Stomach (tissue), 4 donors: Measurements from ENCODE around the gene TP63.

Experiments
- EP300 ChIP-seq: sonication (generic); formaldehyde crosslinking; IDR thresholded peaks from one replicate; pipeline ENCODE4 v1.6.1; 2017; ENCODE audit warnings: antibody characterized with exemption
- POLR2A ChIP-seq, 4 donors: fragments of 450-650 bp; IDR thresholded peaks; one replicate each; pipeline ENCODE4 v1.6.1; 2016; ENCODE audit warnings: antibody characterized with exemption in 4 of 4, control low read depth in 2 of 4, mild to moderate bottlenecking in 1 of 4, moderate library complexity in 1 of 4
- POLR2AphosphoS5 ChIP-seq, 3 donors: sonication (generic); formaldehyde crosslinking; IDR thresholded peaks; one replicate each; pipeline ENCODE4 v1.6.1; 2016; ENCODE audit warnings: antibody characterized with exemption in 3 of 3
- TF ChIP-seq, protein P1 (sequence below), 7 experiments: fragments of 450-650 bp in 4 of 7; fragments of 200-600 bp in 3 of 7; sonication (generic) in 3 of 7; IDR thresholded peaks; one replicate each; pipeline ENCODE4 v1.5.1; 2016 to 2019; ENCODE audit warnings: antibody characterized with exemption in 7 of 7, control low read depth in 2 of 7, mild to moderate bottlenecking in 1 of 7

DNA sequence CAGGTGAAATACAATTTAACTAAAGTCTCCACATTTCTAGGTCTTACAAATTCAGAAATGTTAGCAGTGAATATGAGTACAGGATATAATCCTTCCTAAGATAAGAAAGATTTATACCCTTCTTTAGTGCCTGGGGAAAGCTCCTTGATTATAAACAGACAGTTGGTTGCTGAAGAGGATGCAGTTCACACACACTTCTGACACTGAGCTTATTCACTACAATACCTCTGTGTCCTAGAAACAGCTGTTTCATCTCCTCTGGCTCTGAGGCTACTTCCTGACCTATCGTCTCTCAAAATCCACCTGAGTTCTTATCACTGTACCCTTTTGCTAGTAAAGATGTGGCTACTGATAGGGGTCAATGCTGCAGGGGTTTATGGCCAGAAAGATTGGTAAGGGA is 57.1 kb downstream of the TP63 start:
- TF ChIP-seq POLR2AphosphoS5 (IDR thresholded peaks at IDR 0.05) (no peak), EP300 (no peak), POLR2A (IDR thresholded peaks at IDR 0.05) (no peak)
- TF ChIP-seq, protein P1, sequence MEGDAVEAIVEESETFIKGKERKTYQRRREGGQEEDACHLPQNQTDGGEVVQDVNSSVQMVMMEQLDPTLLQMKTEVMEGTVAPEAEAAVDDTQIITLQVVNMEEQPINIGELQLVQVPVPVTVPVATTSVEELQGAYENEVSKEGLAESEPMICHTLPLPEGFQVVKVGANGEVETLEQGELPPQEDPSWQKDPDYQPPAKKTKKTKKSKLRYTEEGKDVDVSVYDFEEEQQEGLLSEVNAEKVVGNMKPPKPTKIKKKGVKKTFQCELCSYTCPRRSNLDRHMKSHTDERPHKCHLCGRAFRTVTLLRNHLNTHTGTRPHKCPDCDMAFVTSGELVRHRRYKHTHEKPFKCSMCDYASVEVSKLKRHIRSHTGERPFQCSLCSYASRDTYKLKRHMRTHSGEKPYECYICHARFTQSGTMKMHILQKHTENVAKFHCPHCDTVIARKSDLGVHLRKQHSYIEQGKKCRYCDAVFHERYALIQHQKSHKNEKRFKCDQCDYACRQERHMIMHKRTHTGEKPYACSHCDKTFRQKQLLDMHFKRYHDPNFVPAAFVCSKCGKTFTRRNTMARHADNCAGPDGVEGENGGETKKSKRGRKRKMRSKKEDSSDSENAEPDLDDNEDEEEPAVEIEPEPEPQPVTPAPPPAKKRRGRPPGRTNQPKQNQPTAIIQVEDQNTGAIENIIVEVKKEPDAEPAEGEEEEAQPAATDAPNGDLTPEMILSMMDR (IDR thresholded peaks at IDR 0.05) = no peak
